ENCODE measurements around the gene ITGA11.

DNA sequence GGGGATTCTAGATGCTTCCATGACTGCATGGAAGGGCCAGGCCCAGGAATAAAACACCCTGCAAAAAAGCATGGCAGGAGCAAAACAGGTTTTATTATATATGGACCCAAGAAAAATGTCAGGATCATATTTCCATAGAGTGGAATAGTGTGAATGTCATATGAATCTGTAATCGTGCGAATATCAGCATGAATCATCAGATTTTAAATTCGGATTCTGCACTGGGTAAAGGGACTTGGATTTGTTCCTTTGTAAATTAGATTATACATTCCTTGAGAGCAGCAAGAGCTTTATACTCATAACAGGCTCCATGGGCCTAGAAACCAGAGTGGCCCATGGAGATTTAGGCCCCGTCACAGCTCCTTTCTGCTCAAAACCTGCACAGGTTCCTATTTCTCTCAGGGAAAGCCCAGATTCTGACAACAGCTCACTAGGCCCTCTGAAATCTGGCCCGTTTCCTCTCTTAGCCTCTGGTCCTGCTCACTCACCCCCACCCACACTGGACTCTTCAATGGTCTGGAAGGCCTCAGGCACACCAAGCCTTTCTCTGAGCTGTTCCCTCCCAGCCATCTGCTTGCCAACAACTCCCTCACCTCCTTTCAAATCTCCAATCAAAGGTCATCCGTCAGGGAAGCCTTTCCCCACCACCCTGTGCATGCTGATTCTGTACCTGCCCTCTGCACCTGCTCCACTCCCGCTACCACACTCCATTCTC, 78.4 kb downstream of the ITGA11 start:
- TF ChIP-seq, protein P1, sequence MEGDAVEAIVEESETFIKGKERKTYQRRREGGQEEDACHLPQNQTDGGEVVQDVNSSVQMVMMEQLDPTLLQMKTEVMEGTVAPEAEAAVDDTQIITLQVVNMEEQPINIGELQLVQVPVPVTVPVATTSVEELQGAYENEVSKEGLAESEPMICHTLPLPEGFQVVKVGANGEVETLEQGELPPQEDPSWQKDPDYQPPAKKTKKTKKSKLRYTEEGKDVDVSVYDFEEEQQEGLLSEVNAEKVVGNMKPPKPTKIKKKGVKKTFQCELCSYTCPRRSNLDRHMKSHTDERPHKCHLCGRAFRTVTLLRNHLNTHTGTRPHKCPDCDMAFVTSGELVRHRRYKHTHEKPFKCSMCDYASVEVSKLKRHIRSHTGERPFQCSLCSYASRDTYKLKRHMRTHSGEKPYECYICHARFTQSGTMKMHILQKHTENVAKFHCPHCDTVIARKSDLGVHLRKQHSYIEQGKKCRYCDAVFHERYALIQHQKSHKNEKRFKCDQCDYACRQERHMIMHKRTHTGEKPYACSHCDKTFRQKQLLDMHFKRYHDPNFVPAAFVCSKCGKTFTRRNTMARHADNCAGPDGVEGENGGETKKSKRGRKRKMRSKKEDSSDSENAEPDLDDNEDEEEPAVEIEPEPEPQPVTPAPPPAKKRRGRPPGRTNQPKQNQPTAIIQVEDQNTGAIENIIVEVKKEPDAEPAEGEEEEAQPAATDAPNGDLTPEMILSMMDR (IDR thresholded peaks at IDR 0.05) = no peak
- no peak for TF ChIP-seq EZH2 (IDR thresholded peaks at IDR 0.05; ENCODE audit: borderline replicate concordance, insufficient read depth, low read depth, low read length, poor library complexity, severe bottlenecking)
